ENCODE data around the gene BCR. TPM values are rescaled to one million over a fixed set of nuclear protein-coding genes. Genes with fewer than 3 reads are reported as not detected.

BCR gene
- total and polyA plus RNA-seq, 2 of the 8 experiments (the other 6 are each of a cell fraction or from before 2014, with no cell fraction given): 66.7 to 130 TPM

DNA sequence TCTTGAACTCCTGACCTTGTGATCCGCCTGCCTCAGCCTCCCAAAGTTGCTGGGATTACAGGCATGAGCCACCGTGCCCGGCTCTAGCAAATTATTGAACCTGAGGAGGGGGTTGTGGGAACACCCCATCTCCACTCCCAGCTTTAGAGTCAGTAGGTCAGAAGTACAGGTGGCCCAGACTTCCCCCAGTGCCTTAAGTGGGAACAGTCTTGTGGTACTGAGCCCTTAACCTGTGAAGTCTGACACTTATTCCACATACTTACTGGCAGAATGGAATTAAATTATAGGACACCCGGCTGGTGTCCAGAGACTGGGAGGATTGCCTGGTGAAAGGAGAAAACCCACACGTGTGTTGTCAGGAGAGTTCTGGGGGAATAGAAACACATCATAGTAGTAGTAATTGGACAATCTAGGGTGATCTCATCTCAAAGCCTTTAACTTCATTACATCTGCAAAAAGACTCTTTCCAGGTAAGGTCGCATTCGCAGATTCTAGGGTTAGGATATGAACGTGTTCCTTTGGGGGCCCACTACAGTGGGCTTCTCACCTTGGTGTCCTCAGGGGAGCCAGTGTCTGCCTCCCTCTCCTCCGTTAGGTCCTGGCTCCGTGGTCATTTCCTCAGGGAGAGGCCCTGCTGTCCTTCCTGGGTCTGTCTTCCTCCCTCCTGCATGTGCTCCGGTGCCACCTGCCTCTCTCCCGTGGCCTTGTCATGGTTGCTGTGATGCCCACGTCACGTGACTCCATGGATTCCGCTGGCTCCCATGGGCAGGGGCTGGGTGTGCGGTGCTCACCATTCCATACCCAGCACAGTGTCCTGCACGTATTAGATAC lies 63.8 kb downstream of the BCR start (continued):
- TF ChIP-seq, protein P1, sequence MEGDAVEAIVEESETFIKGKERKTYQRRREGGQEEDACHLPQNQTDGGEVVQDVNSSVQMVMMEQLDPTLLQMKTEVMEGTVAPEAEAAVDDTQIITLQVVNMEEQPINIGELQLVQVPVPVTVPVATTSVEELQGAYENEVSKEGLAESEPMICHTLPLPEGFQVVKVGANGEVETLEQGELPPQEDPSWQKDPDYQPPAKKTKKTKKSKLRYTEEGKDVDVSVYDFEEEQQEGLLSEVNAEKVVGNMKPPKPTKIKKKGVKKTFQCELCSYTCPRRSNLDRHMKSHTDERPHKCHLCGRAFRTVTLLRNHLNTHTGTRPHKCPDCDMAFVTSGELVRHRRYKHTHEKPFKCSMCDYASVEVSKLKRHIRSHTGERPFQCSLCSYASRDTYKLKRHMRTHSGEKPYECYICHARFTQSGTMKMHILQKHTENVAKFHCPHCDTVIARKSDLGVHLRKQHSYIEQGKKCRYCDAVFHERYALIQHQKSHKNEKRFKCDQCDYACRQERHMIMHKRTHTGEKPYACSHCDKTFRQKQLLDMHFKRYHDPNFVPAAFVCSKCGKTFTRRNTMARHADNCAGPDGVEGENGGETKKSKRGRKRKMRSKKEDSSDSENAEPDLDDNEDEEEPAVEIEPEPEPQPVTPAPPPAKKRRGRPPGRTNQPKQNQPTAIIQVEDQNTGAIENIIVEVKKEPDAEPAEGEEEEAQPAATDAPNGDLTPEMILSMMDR (IDR thresholded peaks at IDR 0.05; ENCODE audit: control extremely low read depth in 1 of 3, insufficient read depth in 1 of 3, low read depth in 1 of 3, low read length in 3 of 3): no peak
- TF ChIP-seq TEAD4 (IDR thresholded peaks at IDR 0.05; ENCODE audit: low read depth, low read length) (no peak), TBP (IDR thresholded peaks at IDR 0.05; ENCODE audit: low read depth, low read length) (no peak), SUZ12 (IDR thresholded peaks at IDR 0.05; ENCODE audit: low read length) (no peak), SIX5 (IDR thresholded peaks at IDR 0.05; ENCODE audit: low read depth, low read length) (no peak), POLR2A (IDR thresholded peaks at IDR 0.05; ENCODE audit: control extremely low read depth in 1 of 2, low read depth in 2 of 2, low read length in 2 of 2) (no peak)
- TF ChIP-seq, protein P2, sequence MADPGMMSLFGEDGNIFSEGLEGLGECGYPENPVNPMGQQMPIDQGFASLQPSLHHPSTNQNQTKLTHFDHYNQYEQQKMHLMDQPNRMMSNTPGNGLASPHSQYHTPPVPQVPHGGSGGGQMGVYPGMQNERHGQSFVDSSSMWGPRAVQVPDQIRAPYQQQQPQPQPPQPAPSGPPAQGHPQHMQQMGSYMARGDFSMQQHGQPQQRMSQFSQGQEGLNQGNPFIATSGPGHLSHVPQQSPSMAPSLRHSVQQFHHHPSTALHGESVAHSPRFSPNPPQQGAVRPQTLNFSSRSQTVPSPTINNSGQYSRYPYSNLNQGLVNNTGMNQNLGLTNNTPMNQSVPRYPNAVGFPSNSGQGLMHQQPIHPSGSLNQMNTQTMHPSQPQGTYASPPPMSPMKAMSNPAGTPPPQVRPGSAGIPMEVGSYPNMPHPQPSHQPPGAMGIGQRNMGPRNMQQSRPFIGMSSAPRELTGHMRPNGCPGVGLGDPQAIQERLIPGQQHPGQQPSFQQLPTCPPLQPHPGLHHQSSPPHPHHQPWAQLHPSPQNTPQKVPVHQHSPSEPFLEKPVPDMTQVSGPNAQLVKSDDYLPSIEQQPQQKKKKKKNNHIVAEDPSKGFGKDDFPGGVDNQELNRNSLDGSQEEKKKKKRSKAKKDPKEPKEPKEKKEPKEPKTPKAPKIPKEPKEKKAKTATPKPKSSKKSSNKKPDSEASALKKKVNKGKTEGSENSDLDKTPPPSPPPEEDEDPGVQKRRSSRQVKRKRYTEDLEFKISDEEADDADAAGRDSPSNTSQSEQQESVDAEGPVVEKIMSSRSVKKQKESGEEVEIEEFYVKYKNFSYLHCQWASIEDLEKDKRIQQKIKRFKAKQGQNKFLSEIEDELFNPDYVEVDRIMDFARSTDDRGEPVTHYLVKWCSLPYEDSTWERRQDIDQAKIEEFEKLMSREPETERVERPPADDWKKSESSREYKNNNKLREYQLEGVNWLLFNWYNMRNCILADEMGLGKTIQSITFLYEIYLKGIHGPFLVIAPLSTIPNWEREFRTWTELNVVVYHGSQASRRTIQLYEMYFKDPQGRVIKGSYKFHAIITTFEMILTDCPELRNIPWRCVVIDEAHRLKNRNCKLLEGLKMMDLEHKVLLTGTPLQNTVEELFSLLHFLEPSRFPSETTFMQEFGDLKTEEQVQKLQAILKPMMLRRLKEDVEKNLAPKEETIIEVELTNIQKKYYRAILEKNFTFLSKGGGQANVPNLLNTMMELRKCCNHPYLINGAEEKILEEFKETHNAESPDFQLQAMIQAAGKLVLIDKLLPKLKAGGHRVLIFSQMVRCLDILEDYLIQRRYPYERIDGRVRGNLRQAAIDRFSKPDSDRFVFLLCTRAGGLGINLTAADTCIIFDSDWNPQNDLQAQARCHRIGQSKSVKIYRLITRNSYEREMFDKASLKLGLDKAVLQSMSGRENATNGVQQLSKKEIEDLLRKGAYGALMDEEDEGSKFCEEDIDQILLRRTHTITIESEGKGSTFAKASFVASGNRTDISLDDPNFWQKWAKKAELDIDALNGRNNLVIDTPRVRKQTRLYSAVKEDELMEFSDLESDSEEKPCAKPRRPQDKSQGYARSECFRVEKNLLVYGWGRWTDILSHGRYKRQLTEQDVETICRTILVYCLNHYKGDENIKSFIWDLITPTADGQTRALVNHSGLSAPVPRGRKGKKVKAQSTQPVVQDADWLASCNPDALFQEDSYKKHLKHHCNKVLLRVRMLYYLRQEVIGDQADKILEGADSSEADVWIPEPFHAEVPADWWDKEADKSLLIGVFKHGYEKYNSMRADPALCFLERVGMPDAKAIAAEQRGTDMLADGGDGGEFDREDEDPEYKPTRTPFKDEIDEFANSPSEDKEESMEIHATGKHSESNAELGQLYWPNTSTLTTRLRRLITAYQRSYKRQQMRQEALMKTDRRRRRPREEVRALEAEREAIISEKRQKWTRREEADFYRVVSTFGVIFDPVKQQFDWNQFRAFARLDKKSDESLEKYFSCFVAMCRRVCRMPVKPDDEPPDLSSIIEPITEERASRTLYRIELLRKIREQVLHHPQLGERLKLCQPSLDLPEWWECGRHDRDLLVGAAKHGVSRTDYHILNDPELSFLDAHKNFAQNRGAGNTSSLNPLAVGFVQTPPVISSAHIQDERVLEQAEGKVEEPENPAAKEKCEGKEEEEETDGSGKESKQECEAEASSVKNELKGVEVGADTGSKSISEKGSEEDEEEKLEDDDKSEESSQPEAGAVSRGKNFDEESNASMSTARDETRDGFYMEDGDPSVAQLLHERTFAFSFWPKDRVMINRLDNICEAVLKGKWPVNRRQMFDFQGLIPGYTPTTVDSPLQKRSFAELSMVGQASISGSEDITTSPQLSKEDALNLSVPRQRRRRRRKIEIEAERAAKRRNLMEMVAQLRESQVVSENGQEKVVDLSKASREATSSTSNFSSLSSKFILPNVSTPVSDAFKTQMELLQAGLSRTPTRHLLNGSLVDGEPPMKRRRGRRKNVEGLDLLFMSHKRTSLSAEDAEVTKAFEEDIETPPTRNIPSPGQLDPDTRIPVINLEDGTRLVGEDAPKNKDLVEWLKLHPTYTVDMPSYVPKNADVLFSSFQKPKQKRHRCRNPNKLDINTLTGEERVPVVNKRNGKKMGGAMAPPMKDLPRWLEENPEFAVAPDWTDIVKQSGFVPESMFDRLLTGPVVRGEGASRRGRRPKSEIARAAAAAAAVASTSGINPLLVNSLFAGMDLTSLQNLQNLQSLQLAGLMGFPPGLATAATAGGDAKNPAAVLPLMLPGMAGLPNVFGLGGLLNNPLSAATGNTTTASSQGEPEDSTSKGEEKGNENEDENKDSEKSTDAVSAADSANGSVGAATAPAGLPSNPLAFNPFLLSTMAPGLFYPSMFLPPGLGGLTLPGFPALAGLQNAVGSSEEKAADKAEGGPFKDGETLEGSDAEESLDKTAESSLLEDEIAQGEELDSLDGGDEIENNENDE (IDR thresholded peaks at IDR 0.05; ENCODE audit: insufficient replicate concordance, low read length): no peak

All from H1 (cell line).